NCI-H69 (cell line): ENCODE data around the gene NBPF1.
"Not testable (repeated sequence)": the region's sequence is repeated elsewhere in the genome, so short reads cannot be mapped to it uniquely, and the experiment has no call there.

Source experiments
- DNase-seq: peaks from one replicate; lab custom pipeline; 2025; lab: John Stamatoyannopoulos, UW

NBPF1 gene

DNA sequence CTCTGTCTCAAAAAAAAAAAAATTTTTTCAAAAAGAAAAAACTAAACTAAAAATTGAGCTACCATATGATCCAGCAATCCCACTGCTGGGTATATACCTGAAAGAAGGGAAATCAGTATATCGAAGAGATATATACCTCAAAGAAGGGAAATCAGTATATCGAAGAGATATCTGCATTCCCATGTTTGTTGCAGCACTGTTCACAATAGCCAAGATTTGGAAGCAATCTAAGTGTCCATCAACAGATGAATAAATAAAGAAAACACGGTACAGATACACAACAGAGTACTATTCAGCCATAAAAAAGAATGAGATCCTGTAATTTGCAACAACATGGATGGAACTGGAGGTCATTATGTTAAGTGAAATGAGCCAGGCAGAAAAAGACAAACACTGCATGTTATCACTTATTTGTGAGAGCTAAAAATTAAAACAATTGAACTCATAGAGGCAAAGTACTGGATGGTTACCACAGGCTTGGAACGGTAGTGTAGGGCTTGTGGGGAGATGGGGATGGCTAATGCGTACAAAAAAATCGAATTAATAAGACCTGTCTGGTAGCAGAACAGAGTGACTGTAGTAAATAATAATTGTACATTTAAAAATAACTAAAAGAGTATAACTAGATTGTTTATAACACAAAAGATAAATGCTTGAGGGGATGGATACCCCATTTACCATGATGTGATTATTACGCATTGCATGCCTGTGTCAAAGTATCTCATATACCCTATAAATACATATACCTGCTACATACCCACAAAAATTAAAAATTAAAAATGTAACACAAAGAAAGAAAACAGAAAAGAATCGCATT lies 28.0 kb upstream of the NBPF1 start:
- not testable (repeated sequence) for DNase-seq

DNA sequence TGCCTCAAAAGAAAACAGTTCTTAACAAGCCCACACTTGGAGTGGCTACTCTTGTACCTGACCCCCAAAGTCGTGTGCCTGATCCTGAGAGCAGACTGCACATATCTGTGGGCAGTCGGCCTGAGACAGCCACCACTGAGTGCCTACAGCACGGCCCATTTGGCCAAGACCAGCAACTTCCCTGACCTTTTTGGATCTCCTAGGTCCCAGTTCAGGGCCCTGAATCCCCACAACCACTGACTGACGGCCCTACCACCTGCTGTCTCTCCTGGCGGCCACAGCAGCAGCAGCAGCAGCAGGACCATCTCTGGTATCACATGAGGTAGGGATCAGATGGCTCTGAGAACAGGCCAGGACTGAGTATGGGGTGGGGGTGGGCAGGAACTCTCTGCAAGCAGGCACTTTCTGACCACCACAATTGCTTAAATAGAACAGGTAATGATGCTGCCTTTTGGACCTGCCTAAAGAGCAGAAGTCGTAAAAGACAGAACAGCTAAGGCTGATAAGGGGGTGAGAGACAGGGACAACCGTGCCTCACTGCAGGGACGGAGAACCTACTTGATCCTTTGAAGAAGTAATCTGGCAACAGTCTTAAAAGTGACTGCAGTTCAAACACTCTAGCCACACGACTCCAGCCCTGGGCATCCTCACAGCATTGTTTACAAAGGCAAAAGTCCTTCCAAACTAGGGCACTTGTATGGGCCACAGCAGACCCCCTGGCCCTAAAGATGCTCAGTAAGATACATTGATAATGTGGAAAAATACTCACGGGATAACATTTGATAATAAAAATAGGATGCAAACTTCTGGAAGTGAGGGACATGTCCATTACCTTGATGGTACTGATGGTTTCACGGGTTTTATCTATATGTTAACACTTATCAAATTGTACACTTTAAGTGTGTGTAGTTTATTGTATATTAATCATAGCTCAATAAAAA lies 26.0 kb upstream of the NBPF1 start:
- not testable (repeated sequence) for DNase-seq

DNA sequence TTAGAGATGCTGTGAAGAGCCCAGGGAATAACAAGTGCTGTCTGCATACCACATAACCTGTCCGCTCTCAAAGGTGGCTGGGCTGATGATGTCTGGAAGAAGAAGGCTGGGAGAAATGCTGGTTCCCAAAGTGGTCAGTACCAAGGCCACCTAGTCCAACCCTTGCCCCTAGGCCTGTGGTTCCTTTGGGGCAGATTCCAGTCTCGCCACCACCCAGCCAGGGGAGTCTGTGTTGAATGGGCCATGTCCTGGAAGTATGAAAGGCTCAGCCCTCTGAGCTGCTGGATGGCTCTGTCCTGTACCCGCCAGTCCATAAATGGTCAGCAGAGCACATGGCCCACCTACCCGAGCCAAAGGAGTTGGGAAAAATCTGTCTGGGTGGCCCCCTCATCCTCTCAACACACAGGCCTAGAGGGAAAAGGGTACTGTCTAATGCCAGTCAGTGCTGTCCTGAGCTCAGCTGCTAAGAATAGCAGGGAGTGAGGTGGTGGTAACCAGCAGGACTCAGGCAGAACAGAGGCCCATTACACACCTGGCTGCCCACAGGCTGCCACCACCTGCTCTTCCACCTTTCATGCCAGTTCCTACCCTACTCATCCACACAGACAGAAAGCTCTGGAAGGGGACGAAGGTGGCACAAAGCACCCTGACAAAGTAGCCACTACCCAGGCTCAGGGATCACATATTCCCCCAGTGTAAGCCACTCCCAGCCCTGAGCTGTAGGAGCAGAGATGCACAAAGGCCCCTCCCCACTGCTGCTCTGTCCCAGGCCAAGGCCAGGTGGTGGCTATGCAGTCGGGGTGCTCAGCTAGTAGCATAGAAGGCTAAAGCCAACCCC lies 24.8 kb upstream of the NBPF1 start:
- not testable (repeated sequence) for DNase-seq

DNA sequence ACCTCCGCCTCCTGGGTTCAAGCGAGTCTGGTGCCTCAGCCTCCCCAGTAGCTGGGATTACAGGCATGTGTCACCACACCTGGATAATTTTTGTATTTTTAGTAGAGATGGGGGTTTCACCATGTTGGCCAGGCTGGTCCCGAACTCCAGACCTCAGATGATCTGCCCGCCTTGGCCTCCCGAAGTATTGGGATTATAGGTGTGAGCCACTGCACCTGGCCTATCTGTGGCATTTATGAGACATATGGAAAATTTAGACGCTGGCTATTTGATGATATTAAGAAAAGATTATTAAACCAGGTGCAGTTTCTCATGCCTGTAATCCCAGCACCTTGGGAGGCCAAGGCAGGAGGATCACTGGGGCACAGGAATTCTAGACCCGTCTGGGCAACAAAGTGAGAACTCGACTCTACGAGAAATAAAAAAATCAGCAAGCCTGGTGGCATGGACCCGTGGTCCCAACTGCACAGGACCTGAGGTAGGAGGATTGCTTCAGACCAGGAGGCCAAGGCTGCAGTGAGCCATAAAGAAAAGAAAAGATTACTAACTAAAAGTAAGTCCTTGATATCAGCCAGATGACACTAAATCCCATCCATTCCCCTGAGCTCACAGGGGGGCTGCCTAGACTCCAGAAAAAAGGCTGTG lies 23.3 kb upstream of the NBPF1 start:
- not testable (repeated sequence) for DNase-seq

DNA sequence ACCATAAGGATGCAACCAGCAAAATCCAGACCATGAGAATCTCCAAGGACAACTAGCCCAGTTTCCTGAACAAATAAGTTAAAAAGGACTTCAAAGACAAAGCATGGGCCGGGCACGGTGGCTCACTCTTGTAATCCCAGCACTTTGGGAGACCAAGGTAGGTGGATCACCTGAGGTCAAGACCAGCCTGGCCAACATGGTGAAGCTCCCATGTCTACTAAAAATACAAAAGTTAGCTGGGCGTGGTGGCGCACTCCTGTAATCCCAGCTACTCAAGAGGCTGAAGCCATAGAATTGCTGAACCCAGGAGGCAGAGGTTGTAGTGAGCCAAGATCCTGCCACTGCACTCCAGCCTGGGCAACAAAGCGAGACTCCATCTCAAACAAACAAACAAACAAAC lies 22.6 kb upstream of the NBPF1 start:
- not testable (repeated sequence) for DNase-seq

DNA sequence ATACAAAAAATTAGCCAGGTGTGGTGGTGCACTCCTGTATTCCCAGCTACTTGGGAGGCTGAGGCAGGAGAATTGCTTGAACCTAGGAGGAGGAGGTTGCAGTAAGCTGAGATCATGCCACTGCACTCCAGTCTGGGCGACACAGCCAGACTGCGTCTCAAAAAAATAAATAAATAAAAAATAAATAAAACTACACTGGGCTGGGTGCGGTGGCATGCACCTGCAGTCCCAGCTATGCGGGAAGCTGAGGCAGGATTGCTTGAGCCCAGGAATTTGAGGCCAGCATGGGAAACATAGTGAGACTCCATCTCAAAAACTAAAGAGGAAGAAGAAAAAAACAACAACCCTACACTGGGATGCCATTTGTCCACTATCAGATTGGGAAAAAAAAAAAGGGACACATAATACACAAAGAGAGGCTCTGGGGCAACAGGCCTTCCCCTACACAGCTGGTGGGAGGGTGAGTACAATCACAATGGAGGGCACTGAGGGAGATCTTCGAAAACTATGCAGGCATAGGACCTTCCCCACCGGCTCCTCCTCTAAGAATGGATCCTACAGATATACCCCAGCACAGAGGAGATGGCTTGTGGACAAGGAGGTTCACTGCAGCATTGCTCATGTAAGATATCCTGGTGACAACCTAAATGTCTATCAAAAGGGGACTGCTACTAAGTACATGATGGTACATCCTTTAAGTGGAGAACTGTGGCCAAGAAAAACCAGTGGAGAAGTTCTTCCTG lies 20.3 kb upstream of the NBPF1 start:
- DNase-seq = not testable (repeated sequence)

DNA sequence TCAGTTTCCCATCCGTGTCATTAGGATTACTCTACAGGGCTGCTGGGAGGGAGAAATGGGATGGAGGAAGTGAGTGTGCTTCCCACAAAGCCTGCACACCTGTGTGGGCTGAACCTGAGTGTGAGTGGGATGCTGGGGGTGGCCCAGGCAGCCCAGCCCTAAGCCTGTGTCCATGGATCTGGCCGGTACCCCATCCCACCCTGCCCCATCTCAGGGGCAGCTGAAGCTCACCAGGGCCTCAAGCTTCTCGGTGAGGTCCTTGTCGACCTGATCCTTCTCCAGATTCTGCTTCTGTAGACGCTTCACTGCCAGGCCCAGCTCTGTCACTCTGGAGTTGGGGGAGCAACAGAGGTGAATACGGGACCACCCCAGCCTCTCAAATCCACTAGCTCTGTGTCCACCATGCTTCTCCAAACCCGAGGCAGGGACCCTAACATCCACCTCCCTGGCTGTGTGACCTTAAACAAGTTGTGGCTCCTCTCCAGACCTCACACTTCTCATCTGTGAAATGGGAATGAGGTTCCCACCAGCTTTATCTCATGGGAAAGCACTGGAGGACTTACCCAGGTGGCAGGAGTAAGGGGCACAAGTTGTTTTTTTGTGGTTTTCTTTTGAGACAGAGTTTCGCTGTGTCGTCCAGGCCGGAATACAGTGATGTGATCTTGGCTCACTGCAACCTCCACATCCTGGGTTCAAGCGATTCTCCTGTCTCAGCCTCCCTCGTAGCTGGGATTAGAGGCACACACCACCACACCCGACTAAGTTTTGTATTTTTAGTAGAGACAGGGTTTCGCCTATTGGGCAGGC lies 18.9 kb upstream of the NBPF1 start:
- not testable (repeated sequence) for DNase-seq

DNA sequence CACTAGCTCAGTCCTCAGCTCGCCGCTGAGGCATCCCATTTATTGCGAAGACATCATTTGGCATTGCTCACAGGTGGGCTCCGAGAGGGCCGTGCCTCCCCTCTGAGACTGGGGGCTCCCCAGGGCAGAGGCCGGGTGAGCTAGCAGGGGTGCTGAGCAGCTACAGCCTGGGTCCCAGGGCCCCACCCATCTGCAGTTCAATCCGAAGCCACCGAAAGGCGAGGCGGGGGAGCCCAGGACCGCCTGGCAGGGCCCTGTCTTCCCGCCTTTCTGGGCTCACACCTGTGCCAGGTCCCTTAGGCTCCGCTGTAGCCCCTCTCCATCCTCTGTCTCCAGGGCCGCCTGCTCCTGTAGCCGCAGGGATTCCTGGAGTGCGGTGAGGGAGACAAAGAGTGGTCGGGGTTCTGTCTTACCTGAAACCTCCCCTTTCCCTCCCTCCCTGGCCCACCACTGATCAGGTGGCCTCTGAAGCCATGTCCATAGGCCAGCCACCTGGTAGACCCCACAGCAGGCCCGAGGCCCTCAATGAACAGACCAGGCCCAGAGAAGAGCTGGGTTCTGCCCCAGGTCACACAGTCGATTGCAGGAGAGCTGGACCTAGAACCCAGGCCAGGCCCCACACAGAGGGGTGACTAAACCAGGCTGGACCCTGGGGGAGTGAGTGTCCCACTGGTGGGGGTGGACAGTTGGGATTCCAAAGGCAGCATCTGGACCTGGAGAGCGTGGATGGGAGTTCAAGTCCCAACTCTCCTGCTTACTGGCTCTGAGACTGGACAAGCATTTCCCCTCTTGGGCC lies 18.1 kb upstream of the NBPF1 start:
- DNase-seq = no peak

DNA sequence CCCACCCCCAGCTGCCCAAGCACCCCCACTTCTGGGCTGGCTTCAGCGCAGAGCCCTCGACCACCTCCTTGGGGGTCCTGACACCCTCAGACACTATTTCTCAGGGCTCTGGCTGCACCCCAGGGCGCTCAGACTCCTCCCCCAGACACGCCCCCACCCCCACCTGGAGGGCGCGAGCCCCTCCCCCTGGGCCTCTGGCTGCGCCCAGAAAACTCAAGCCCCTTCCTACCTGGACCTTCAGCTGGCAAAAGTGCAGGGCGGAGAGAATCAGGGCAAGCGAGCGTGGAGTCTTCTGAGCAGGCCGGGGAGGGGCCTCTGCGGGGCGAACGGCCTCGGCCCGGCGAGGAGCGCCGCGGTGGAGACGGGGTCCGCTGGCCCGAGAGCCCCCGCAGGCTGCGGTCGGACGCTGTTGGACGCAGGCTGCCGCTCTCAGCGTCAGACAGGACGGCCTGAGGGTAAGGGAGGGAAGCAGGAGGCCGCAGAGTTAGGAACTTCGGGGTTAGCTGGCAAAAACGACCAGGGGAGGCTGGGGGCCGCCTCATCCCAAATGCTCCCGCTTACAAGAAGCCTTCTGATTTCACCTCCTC lies 17.4 kb upstream of the NBPF1 start:
- no peak for DNase-seq

DNA sequence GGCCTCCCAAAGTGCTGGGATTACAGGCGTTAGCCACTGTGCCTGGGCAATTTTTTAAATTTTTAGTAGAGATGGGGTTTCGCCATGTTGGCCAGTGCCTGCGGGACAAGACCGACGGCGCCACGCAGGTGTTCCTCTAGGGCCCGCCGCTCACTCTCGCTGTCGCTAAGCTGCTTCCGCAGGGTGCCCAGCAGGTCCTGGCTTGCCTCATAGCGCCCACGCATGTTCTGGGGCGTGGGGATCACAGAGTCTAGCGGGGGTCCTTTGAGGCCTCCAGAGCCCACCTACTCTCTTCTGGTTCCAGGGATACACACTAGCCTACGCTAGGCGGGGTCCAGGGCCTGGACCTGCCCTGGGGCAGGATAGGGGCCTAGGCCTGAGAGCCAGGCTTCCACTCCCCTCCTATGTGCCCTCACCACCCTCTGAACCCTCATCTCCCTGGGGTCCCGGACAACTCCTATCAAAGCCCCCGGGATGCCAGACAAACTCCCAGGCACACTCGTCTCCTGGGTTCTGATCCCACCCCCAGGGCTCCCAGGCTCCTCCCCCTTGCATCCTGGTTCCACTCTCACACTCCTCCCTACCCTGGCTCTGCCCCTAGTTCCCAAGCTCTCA lies 16.7 kb upstream of the NBPF1 start:
- not testable (repeated sequence) for DNase-seq

DNA sequence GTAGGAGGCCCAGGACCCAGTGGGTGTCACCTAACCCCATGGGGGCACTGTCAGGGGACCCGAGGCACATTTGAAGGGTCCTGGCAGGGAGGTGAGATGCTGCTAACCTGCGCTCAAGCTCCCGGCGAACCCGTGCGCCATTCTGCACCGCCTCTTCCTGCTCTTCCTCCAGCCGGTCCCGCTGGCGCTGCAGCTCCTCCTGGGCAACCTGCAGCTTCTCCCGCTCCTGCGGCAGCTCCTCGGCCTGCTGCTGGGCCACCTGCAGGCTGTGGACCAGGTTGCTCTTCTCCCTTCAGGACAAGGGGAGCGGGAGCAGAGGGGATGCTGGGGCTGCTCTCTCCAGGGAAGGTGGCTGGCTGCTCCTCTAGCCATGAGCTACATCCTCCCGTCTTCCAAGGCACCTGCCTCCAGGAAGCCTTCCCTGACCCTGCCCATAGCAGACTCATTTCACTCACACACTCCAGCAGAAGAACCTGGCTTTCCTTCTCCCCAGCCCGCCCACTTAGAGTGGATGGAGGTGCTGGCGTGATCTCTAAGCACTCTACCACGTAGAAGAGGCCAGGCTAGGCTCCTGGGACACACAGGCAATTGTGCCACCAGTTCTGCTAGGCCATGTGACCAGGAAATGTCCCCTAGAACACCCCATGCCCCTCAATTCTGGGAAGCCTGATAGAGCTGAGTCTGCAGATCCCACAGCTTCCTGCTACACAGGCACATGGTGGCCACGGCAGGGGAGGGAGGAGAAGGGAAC lies 15.2 kb upstream of the NBPF1 start:
- DNase-seq = no peak

DNA sequence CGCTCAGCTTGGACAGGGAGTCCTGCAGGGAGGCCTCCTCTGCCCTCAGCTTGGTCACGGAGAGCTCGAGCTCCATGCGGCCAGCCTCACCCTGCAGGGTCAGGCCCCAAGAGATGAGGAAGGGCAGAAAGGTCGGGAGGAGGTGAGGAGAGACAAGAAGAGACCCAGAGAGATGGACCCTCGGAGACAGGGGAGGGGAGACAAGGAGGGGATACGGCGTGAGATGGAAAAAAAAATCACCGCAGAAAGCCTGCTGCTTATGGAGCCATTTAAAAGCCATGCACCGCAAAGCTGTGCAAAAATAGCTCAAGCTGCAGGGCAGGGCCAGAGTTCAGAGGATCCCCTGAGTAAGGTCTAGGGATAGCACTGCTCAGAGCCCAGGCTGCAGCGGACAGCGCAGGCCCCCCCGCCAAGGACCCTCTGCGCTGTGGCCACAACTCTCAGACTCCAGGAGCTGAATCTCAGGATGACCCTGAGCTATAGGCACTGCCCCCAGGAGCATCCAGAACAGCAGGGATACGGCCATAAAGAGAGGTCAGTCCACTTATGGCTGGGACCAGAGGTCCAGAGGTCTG lies 13.1 kb upstream of the NBPF1 start:
- not testable (repeated sequence) for DNase-seq

DNA sequence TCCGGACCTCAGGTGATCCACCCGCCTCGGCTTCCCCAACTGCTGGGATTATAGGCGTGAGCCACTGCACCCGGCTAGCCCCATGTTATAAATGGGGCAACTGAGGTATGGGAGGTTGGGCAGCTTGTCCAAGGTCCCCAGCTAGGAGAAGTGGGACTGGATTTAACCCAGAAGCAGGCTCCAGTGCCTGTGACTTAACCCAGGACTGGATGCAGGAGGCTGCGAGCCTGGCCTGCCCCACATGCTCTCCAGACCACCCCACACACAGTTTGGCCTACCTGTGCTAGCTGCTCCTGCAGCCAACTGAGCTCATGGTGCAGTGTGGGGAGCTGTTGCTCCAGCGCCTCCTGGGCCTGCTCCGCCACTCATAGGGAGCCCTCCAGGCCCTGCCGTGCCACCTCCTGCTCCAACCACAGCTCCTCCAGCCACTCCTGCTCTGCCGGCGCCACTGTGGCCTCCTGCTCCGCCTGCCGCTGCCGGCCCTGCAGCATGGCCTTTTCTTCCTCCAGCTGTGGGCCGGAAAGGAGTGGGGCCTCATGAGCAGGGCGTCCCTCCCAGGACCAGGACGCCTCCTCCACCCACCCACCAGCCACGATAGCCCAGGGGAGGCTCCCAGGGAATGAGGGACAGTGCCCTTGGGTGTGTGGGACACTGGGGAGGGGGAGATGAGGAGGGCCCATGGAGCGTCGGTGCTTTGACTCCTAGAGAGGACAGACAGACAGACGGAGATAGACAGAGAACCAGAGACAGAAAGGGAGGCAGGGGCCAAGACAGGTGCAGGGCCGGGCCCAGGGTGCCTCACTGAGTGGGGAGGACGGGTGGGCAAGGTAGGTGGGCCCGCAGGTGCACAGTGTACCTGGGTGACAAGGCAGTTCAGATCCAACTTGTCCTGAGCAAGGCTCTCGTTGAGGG lies 12.4 kb upstream of the NBPF1 start:
- DNase-seq = no peak

DNA sequence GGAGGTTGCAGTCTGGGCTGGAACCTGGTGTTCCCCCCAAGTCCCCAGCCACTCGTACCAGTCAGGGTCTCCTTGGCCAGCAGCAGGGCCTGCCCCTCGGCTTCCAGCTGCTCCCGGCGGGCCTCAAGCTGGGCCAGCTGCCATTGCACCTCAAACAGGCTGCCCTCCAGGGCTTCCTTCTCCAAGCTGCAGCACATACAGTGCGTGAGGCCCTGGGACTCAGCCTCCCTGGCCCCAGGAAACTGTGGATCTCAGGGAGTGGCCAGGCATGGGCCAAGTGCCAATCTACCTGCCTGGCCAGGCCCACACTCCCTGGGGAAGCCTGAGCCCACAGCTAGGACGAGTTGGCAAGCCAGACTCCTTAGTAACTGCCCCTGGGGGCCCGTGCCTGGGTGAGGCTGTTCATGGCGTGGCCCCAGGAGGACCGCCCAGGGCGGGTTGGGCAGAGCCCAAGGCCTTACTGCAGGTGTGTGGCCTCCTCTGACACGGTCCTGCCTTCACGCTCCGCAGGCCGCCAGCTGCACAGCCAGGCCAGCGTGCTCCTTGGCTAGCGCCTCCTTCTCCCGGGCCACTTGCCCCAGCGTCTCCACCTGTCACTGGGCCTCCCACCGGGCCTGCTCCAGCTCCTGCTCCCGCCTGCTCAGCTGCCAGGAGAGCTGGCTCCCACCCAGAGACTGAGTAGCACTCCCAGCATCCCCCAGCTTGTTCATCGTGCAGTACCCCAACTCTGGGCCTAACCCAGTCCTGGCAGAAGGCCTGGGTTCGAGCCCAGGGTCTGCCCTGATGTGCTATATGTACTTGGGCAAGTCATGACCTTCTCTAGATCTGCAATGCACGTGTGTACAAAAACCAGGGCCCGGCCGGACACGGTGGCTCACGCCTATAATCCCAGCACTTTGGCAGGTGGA lies 10.7 kb upstream of the NBPF1 start:
- peak; percentile 99 for DNase-seq

DNA sequence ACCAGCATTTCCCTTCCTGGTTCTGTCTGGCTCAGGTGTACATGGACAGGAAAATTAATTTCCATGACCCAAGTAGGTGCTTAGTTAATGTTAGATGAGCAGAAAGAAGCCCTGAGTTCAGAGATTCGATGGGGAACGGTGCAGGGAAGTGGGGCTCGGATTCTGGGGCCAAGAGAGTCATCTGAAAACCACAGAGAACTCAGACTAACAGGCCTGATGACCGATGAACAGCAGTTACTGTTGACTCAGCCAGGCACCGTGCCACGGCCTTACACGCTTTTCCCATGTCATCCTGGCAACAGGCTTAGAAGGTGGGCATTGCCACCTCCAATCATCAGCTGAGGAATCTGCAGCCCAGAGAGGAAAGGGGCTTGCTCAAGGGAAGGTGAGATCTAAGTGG lies 10.0 kb upstream of the NBPF1 start:
- peak; percentile 54 for DNase-seq
